NK-92 (cell line): ENCODE measurements around the gene MRPL27.
A peak's percentile ranks its signal among the peaks of the same experiment; 100 is the strongest.
"Not testable (repeated sequence)": the region's sequence is repeated elsewhere in the genome, so short reads cannot be mapped to it uniquely, and the experiment has no call there.

Experiments used
- DNase-seq: peaks from one replicate; lab custom pipeline; 2025; ENCODE audit not compliant: unreplicated experiment; lab: John Stamatoyannopoulos, UW

MRPL27 gene

DNA sequence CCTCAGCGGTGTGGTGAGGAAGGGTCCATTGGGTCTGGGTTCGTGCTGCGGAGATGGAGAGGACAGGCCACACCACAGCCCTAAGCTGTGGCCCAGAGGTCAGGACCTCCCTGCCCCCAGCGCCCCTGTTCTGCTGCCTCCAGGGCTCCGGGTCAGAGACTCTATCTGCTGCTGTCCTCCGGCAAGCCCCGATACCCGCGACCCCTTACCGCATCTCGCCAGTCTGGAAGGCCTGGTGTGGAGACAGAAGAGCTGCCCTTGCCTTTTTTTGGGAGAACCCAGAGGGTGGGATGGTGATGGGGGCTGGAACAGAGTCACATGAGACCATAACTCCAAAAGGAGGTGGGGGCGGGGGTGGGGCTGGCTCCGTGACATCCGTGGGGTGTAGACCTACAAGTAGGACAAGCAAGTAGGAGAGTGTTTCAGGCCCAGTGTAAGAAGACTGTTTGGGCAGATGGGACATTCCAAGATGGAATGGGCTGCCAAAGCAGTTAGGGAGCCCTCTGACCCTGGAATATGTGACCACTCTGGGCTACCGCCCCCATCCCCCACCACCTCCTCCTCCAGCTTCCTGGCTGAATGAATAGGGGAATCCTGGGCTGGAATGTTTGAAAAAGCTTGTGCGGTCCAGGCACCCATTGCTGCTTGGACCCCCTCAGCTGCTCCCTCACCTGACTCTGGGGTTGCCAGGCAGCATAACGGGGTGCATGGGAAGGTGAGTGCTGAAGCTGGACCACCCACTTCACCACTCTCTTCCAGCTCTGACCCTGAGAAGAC lies 25.7 kb downstream of the MRPL27 start:
- DNase-seq, result no peak

DNA sequence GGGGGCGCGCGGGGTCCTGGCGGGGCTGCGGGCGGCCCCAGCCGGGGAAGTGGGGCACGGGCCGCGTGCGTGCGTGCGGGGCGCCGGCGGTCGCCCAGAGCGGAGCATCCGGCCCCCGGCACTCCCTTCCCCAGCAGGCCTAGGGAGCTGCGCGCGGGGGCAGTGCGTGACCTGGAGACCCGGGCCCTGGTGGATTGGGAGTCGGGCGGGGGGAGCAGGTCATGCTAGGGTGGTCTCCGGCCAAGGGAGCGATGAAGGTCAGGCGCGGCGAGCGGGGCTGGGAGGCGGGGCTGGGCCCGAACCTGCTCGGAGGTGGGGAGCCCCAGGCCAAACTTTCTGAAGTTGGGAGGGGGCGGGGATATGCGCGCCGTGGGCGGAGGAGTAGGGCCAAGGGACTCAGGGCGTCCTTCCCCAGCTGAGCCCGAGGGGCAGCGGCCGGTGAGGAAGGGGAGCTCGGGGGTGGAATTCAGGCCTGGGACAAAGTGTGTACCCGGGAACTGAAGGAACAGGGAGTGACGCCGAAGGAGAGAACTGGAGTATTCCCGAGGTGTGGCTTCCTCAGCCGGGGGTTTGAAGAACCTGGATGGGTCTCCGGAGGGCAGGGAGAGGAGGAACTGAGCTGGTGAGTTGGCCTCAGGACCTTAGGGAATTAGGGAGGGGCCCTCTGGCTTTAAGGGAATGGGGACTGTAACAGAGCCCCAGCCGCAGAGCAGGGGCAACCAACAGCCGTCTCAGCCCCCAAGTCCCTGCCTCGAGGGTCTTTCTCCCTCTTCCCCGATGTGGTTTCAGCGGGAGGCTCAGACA lies 26.5 kb downstream of the MRPL27 start:
- no peak for DNase-seq

DNA sequence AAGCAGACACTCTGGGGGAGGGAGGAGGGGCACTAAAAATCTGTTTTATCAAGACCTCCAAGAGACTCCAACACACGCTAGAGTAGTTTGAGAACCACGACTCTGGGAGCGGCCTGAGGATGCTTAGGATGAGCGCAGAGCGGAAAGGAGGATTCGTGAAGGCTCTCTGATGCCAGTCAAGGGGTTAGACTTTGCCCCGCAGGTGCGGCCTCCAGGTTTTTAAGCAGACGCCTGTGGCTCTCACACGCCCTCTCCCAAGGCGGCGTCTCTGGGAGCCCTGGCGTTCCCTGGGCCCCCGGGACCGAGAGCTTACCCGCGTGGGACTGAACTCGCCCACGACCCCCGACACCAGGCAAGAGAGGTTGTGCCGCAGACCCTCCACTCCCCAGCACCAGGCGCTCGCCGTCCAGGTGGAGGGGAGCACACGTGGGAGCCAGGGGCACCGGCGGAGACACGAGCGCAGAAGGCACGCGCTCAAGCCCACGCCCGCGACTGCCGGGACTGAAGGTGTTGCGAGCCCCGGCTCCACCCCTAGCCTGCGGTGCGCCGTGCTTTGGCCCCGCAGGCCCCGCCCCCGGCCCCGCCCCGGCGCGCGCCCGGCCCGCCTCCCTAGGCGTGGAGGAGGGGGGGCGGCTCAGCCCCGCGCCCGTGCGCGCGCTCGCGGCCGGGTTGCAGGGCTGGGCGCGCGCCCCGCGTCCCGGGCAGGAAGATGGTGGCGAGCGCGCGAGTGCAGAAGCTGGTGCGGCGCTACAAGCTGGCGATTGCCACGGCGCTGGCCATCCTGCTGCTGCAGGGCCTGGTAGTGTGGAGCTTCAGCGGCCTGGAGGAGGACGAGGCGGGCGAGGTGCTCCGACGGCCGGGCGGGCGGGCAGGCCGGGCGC lies 27.3 kb downstream of the MRPL27 start, which contains the start of gene XYLT2:
TSS of gene XYLT2 (plus strand) at position 695 of the 881 bp plus-strand sequence. CDS start at position 710, 15 bp downstream.
- peak; percentile 50 for DNase-seq

DNA sequence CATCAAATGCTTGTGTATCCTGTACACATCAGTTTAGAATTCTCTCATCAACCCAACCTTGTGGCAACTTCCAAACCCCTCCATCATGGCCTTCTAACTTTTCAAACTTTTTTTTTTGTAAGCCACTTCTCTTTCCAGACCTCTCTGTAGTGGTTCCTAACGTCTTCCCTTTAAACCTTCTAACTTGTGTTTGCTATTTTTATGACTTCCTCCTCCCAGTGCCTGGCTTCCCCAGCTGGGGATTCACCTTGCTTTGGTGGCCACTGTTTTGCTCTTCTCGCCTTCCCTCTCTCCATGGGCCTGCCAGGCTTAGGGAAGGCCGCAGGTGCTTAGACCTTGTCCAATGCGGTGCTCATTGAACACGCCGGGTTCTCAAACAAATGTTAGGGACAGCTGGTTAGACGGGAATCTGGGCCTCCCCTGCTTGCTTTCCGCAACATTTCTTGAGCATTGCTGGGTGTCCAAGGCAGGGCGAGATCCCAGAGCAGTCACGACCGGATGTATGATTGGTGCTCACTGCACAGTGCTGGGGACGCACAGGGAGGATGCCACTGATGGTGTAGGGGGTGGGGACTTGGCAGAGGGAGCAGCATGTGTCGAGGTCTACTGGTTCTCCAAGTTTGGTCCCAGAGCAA lies 28.1 kb downstream of the MRPL27 start:
- no peak for DNase-seq

DNA sequence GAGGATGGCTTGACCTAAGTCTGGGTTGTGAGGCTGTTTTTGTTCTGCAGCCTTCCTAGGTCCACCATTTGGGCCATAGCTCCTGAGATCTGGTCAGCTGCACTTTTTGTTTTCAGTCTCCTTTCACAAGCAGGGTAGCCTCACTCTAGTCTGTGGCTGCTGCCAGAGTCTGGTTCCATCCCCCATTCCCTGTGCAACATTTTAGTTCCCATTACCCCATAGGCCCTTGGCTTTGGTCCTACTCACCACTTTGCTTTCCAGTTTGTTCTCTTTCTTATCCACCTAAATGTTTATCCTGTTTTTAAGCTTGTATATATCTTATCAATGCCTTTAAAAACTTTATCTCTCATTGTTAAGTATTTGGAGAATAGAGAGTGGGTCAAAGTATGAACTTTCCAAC lies 33.6 kb downstream of the MRPL27 start:
- DNase-seq, result no peak

DNA sequence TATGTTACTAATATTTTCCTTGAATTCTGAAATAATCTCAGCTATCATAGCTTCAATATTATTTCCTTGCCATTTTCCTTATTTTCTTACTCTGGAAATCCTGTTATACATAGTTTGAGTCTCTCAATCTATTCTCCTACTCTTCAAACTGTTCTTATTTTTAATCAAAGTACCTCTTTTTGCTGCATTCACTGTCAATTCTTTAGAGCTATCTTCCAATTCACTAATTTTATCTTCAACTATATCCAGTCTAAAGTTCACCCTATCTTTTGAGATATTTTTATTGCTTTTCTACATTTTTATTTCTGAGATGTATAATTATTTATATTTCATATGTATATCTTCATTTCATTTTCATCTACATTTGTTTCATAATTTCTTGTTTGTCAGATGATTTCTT lies 34.3 kb downstream of the MRPL27 start:
- no peak for DNase-seq

DNA sequence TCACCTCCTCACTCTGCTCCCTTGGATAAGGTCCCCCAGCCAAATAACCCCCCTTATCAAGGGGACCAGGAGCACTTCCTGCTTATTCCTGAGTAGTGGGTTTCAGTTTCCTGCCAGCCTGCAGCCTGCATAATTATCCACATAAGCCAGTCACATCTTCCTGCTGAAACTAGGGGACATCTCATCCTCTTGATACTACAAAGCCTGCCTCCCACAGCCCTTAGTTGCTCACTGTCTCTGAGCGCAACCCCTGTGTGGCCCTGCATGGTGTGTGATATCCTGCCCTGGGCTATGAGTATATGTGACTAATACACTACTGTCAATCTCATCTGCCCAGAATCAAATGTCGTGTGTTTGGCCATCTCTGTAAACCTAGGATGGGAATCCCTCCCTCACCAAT lies 35.0 kb downstream of the MRPL27 start:
- no peak for DNase-seq

DNA sequence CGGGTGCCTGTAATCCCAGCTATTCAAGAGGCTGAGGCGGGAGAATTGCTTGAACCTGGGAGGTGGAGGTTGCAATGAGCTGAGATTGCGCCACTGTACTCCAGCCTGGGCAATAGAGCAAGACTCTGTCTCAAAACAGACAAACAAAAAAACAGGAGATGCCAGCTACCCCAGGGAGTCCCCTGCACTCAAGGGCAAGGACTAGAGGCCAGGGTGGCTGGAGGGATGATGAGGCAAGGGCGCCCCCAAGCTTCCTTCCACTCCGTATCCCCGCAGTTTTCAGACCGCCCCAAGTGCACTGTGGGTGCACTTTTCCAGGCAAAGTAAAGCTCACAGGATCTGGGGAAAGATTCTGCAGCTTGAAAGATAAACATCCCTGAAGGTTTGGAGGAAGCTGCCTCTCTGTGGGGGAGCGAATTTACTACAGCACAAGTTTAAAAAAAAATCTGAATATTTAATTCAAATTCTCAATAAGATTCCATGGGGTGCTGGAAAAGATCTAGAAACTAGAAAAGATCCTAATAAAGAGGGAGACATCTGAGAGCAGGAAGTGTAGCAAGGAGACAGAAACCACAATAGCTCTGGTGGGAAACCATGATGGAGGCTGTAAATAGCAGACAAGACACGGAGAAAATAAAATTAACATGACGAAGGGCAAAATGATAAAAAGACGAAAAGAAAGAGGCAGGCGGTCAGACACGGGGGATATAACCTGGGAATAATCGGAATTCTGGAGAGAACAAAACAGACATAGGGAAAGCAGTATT lies 39.5 kb downstream of the MRPL27 start:
- not testable (repeated sequence) for DNase-seq

DNA sequence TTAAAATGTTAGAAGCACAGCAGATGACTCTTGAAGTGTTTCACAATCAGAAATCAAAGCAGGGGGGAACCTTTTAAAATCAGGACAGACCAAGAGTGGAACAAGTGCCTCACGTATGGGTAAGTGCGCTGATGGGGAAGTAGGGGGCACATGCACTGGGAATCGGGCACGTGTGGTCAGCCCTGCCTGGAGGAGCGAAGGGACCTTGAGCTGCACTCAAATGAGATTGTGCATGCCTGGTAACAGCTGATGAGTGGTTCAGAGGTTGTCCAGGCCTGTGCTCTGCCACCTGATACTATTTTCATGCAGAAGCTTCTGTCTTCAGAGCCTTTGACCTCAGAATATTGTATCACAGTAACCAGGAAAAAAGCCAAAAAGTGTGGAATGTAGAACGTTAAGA lies 40.8 kb downstream of the MRPL27 start:
- DNase-seq, result no peak

DNA sequence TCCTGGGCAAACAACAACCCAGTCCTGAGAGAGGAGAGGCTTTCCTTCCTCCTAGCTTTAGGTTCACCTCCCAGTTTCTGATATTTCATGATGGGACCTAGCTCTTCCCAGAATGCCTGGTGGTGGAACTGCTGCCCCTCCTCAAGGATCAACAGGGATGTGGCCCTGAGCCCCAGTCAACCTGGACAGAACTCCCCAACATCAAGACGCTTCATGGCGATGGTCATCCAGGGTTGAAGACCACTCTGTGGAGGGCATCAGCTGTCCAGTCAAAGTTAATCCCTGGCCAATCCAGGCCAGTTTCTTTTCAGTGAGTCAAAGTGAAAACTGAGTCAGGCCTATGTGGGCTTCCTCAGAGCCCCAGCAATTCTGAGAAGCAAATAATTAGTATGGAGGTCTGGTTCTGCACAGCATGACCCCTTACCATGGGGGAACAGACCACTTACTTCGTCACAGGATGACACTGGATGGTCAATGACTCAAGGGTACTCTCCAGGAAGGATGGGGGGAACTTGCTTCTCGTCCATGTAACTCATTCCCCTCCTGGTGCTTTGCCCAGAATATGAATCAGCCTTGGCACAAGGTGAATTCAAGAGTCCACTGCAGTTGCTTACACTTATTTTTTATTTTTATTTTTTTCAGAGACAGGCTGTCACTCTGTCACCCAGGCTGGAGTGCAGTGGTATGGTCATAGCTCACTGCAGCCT lies 41.7 kb downstream of the MRPL27 start:
- DNase-seq, result no peak

DNA sequence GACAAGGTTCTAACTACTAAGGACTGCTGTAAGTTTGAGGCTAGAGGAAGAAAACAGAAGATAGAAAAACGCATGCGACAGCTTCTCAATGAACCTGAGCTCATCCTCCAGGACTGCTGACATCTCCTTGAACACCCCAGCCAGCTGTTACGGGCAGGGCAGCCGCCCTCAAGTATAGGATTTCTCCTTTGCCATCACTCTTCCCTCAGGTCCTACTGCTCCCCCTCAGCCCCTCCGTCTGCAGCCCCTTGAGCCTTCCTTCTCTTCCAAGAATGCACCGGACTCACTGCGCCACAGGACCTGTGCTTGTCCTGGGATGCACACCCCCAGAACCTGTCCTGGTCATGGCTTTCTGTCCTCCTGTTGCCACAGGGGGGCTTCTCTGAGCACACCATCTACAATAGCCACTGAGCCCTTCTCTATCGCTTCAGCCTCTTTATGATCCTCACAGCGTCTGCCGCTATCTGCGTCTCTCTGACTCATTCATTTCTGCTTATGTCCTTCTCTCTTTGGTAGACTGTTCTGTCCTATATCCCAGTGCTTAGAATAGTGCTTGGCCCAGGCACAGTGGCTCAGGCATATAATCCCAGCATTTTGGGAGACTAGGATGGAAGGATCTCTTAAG lies 42.7 kb downstream of the MRPL27 start:
- DNase-seq, result no peak

DNA sequence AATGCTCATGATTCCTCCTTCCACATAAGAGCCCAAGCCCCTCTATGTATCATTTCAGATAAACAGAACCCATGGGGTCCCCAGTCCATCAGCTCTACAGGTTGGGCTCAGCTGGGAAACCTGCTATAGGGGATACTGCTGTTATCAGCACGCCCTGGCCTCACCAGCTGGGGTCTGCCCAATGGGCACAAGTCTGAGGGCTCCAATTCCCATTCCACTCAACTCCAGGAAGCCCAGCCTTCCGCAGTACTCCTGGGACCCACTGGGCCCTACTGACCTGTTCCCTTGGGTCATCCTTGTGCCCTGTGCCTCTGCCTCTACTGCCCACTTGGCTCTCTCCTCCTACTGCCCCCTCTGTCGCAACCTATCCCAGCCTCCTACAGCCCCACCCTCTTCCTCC lies 43.3 kb downstream of the MRPL27 start:
- no peak for DNase-seq

DNA sequence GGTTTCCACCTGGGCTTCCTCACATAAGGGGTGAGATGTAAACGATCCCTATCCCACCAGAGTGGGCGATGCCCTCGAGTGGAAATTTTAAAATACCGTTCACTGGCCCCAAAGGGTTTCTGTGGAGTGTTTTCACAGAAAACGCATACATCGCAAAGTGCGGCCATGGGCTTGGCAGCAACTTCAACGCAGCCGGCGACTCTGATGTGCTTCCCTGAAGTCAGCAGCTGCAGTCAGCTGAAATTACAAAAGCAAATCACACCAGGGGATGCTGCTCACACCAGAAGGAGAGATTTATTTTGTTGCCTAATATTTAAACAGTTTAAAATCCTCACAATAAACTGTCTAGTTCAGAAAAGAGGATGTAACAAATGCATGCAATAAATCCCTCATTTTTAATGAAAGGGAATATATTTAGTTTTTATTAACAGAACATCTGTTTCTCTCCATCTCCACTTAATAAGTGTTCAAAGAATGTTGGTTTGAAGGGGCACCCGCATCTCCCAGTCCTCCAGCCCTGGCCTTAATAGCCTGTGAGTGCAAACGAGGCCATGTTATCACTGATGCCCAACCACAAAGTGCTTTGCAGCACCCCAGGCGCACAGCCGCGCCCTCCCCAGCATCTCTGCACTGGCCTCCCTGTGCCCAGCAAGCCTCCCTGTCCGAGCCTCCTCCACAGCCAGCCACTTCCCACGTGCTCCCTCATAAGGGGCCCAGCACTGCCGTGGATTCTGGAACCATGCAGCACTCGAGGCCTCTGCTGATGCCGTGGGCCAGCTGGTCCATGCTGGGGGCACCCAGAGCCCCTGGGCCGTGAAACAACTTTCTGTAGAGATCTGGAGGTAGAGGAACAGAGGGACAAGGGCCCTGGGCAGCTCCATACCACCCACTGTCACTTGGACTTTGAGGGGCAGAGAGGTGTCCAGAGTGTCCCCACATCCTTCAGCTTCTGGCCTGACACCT lies 44.3 kb downstream of the MRPL27 start:
- DNase-seq, result no peak

DNA sequence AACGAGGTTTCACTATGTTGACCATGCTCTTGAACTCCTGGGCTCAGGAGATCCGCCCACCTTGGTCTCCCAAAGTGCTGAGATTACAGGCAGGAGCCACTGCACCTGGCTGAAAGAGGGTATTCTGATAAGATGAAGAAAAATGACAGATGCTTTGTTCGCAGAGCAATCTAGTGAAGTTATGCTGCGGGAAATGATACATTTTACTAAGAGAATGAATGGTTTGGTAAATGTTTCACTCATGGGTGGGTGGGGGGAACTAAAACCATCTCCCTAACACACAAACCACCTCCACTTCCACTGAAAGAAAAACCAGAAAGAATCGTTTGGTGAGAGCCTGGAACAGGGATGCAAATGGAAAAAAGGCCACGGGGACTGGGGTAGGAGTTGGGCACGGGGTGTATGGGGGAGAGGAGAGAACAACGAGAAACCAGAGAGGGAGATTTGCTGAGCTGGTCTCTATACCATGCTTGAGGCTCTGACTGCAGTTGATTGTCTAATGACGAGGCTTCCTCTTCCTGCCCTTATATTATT lies 46.1 kb downstream of the MRPL27 start:
- DNase-seq, result no peak

DNA sequence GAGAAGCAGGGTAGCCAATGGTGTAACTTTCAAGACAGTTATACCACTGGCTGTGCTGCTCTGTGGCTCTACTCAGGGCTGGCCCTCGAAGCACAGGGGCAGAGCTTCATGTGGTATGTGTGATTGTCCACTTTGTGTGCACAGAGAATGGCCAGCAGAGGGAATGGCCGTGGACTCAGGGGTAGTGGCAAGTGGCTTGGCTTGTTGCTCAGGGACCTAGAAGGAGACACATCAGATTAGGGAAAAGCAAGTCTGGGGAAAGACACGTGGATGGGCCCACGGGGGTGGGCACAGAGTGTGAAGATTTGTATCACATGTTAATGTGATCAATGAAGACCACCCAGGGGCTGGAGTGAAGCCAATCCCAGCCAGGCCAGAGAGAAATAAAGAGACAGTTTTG lies 47.1 kb downstream of the MRPL27 start:
- no peak for DNase-seq

DNA sequence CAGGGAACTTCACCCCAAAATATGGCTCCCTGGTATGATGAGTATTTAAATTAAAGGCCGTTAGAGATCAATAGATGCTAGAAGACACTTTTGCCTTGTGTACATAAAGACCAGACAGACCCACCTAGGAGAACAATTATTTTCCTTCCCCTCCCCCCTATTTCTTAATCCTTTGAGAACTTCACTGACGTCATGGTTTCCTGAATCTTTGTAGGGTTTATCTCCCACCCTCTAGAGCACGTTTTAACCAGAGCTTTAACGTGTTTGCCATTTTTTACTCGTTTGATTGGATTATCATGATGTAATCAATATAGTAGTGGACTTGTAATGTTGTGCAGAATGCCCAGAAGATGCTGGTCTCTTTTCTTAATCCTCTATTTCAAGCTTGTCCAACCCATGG lies 49.9 kb downstream of the MRPL27 start:
- no peak for DNase-seq

DNA sequence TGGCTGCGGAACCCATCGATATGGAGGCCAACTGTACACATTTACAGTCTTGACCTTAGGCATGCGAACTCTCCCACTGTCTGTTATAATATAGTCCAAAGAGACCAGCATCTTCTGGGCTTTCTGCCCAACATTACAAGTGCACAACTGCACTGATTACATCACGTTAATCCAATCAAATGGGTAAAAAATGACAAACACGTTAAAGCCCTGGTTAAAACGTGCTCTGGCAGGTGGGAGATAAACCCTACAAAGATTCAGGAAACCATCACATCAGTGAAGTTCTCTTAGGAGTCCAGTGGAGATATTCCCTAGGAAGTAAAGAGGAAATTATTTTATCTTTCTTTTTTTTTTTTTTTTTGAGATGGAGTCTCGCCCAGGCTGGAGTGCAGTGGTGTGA lies 50.7 kb downstream of the MRPL27 start:
- DNase-seq, result no peak
